ENCODE results near the gene ALDOB. TPM values are rescaled to one million over a fixed set of nuclear protein-coding genes. Genes with fewer than 3 reads are reported as not detected.

ALDOB gene
- total and polyA plus RNA-seq, 2 experiments from 2014 or later: not detected

GRCh38 chr9:101398068-101398929, 37.3 kb downstream of the ALDOB start, which contains the start of the genes MRPL50 and ZNF189:
TSS of gene MRPL50 (minus strand) at chr9:101398618. CDS start at chr9:101398592, 26 bp downstream.
TSS of gene ZNF189 (plus strand) at chr9:101398851. CDS start at chr9:101399157, 306 bp downstream.
- Histone ChIP-seq H2AFZ (peak within 1 kb of the TSS; percentile 83), H3K79me2 (replicated peaks; ENCODE audit: insufficient read depth) (peaks cover 66% of the 10 kb centered on the region), H3K9me2 (ENCODE audit: insufficient read depth) (no peaks in the 10 kb centered on the region), H3F3A (replicated peaks; ENCODE audit: low read depth) (no peaks in the 10 kb centered on the region), H3K27me3 (ENCODE audit: insufficient read depth) (no peaks in the 10 kb centered on the region), H3K36me3 (ENCODE audit: insufficient read depth) (peaks cover 22% of the 10 kb centered on the region; the same call in 1 of the 2 replicates), H4K20me1 (replicated peaks; ENCODE audit: insufficient read depth) (peaks cover 13% of the 10 kb centered on the region), H3K27ac (ENCODE audit: low read depth) (peak within 1 kb of the TSS; percentile 39; the same call in 1 of the 2 replicates), H3K4me3 (peak within 1 kb of the TSS; percentile 78), H3K4me1 (ENCODE audit: insufficient read depth) (peaks cover 12% of the 10 kb centered on the region; the same call in 1 of the 2 replicates), H3K4me2 (peak within 1 kb of the TSS; percentile 91)
- peaks cover 73% of the 10 kb centered on the region for H3K36me3 Mint-ChIP-seq (ENCODE audit: low read depth)
- peak; percentile 100 for DNase-seq (ENCODE audit: low spot score)
- H3K27me3 Mint-ChIP-seq (ENCODE audit: insufficient read depth, low read depth, poor library complexity): peaks cover 4% of the 10 kb centered on the region
- peak within 1 kb of the TSS; percentile 100 for H3K4me3 Mint-ChIP-seq
- H3K27ac Mint-ChIP-seq: peak within 1 kb of the TSS; percentile 99
- H3K4me1 Mint-ChIP-seq: peaks cover 5% of the 10 kb centered on the region
- ATAC-seq: peak; percentile 98
- TF ChIP-seq ETS1 (IDR thresholded peaks at IDR 0.05): peak; percentile 98
- TF ChIP-seq ZNF331 (CRISPR knock-in tag; IDR thresholded peaks at IDR 0.05; ENCODE audit: low read depth): no peak
- no peak for TF ChIP-seq JUNB (IDR thresholded peaks at IDR 0.05; ENCODE audit: unreplicated experiment)
- peak; percentile 87 for TF ChIP-seq CREB1 (CRISPR knock-in tag; IDR thresholded peaks at IDR 0.05; ENCODE audit: low read depth)
- peak; percentile 92 for TF ChIP-seq POLR2AphosphoS5 (IDR thresholded peaks at IDR 0.05; ENCODE audit: low read depth)
- TF ChIP-seq EZH2phosphoT487 (IDR thresholded peaks at IDR 0.05; ENCODE audit: unreplicated experiment): no peak
- no peak for TF ChIP-seq ZNF114 (CRISPR knock-in tag; IDR thresholded peaks at IDR 0.05)
- no peak for TF ChIP-seq EZH2 (IDR thresholded peaks at IDR 0.05; ENCODE audit: low read depth, unreplicated experiment)
- TF ChIP-seq CTCF (conservative IDR thresholded peaks at IDR 0.05; ENCODE audit: low read depth in 2 of 2): no peak
- H3K9me3 Mint-ChIP-seq: peaks cover 10% of the 10 kb centered on the region

- Mint-ChIP-seq H3K27me3 (ENCODE audit: insufficient read depth, low read depth, poor library complexity) (peaks cover 4% of the 10 kb centered on the region), H3K4me1 (peaks cover 5% of the 10 kb centered on the region), H3K27ac (peak overlapping the region; percentile 99), H3K4me3 (peak overlapping the region; percentile 100), H3K36me3 (ENCODE audit: low read depth) (peaks cover 73% of the 10 kb centered on the region), H3K9me3 (peaks cover 15% of the 10 kb centered on the region)
- peaks cover 12% of the 10 kb centered on the region; the same call in 1 of the 2 replicates for H3K4me1 ChIP-seq (ENCODE audit: insufficient read depth)
- 0 out of 2 replicates have a peak overlapping the region, but pooled peaks have one; percentile 39 for H3K27ac ChIP-seq (ENCODE audit: low read depth)
- no peaks in the 10 kb centered on the region for H3F3A ChIP-seq (replicated peaks; ENCODE audit: low read depth)
- H3K36me3 ChIP-seq (ENCODE audit: insufficient read depth): peaks cover 22% of the 10 kb centered on the region; the same call in 1 of the 2 replicates
- no peaks in the 10 kb centered on the region for H3K9me2 ChIP-seq (ENCODE audit: insufficient read depth)
- no peaks in the 10 kb centered on the region for H3K27me3 ChIP-seq (ENCODE audit: insufficient read depth)
- H2AFZ ChIP-seq: no peak overlapping the region; the same call in 1 of the 2 replicates
- peak overlapping the region; percentile 84 for H3K4me2 ChIP-seq
- H3K79me2 ChIP-seq (replicated peaks; ENCODE audit: insufficient read depth): peaks cover 72% of the 10 kb centered on the region
- DNase-seq (ENCODE audit: low spot score): no peak
- H4K20me1 ChIP-seq (replicated peaks; ENCODE audit: insufficient read depth): peaks cover 19% of the 10 kb centered on the region
- ATAC-seq: no peak
- H3K4me3 ChIP-seq: peak overlapping the region; percentile 78
- no peak for TF ChIP-seq ZNF462 (CRISPR knock-in tag; IDR thresholded peaks at IDR 0.05)
- no peak for TF ChIP-seq ZNF331 (CRISPR knock-in tag; IDR thresholded peaks at IDR 0.05; ENCODE audit: low read depth)
Observed at GRCh38 chr9:101397746-101398067, 37.9 kb downstream of the ALDOB start.
